NT2/D1 (cell line): Measurements from ENCODE around the gene ADAMTS12.

ENCODE experiments used
- DNase-seq: peaks from one replicate; pipeline ENCODE4 v3.0.0-alpha.2; 2011; ENCODE audit warnings: low read depth, low spot score
- H3K27me3 ChIP-seq: 2 replicates; pipeline ENCODE4 v1.6.0; 2011; ENCODE audit warnings: mild to moderate bottlenecking; ENCODE audit not compliant: insufficient read length, insufficient read depth
- H3K36me3 ChIP-seq: 2 replicates; pipeline ENCODE4 v1.6.1; 2011; ENCODE audit warnings: mild to moderate bottlenecking, low read length, mixed read lengths; ENCODE audit not compliant: insufficient read depth, insufficient read length
- H3K4me1 ChIP-seq: 2 replicates; pipeline ENCODE4 v1.5.1; 2011; ENCODE audit not compliant: insufficient read depth, insufficient read length
- H3K4me3 ChIP-seq: 2 replicates; pipeline ENCODE4 v1.5.1; 2011; ENCODE audit warnings: low read depth; ENCODE audit not compliant: insufficient read length
- H3K9ac ChIP-seq: 2 replicates; pipeline ENCODE4 v1.6.0; 2011; ENCODE audit warnings: low read depth; ENCODE audit not compliant: insufficient read length
- H3K9me3 ChIP-seq: 2 replicates; pipeline ENCODE4 v1.5.1; 2011; ENCODE audit warnings: mild to moderate bottlenecking, low read length; ENCODE audit not compliant: insufficient read depth
- SUZ12 ChIP-seq: IDR thresholded peaks from 2 replicates; pipeline ENCODE4 v1.6.1; 2011; ENCODE audit not compliant: insufficient read length, insufficient read depth; ENCODE audit errors: extremely low read depth
- YY1 ChIP-seq: IDR thresholded peaks from 2 replicates; pipeline ENCODE4 v1.6.1; 2011; ENCODE audit not compliant: insufficient read length, insufficient read depth
- ZNF274 ChIP-seq: IDR thresholded peaks from 2 replicates; pipeline ENCODE4 v1.6.1; 2011; ENCODE audit warnings: mild to moderate bottlenecking, low read depth, low read length

Gene ADAMTS12

GRCh38 chr5:33737284-33737683, 154.5 kb downstream of the ADAMTS12 start:
- no peaks in the 10 kb centered on the region for H3K27me3 ChIP-seq
- no peak for DNase-seq
- peaks cover 3% of the 10 kb centered on the region for H3K4me1 ChIP-seq
- no peaks in the 10 kb centered on the region for H3K36me3 ChIP-seq
- H3K4me3 ChIP-seq = no peak overlapping the region
- no peaks in the 10 kb centered on the region for H3K9me3 ChIP-seq
- TF ChIP-seq YY1 (no peak), SUZ12 (no peak), ZNF274 (no peak)
- no peak overlapping the region for H3K9ac ChIP-seq

GRCh38 chr5:33736510-33736909, 155.3 kb downstream of the ADAMTS12 start:
- Histone ChIP-seq H3K27me3 (no peaks in the 10 kb centered on the region), H3K4me1 (peaks cover 3% of the 10 kb centered on the region), H3K9ac (no peak overlapping the region), H3K9me3 (no peaks in the 10 kb centered on the region), H3K36me3 (no peaks in the 10 kb centered on the region), H3K4me3 (no peak overlapping the region)
- TF ChIP-seq ZNF274 = no peak
- no peak for TF ChIP-seq SUZ12
- no peak for TF ChIP-seq YY1
- no peak for DNase-seq

- Histone ChIP-seq H3K4me1 (peaks cover 3% of the 10 kb centered on the region), H3K36me3 (no peaks in the 10 kb centered on the region), H3K27me3 (no peaks in the 10 kb centered on the region), H3K9me3 (no peaks in the 10 kb centered on the region), H3K4me3 (no peak overlapping the region), H3K9ac (no peak overlapping the region)
- no peak for DNase-seq
- TF ChIP-seq YY1 (no peak), SUZ12 (no peak), ZNF274 (no peak)
These were observed 156.7 kb downstream of the ADAMTS12 start for GRCh38 chr5:33735072-33735471.

GRCh38 chr5:33734537-33734936, 157.3 kb downstream of the ADAMTS12 start:
- H3K9me3 ChIP-seq = no peaks in the 10 kb centered on the region
- no peak overlapping the region for H3K4me3 ChIP-seq
- no peak for DNase-seq
- TF ChIP-seq SUZ12 (no peak), YY1 (no peak), ZNF274 (no peak)
- no peaks in the 10 kb centered on the region for H3K27me3 ChIP-seq
- no peak overlapping the region for H3K9ac ChIP-seq
- peaks cover 3% of the 10 kb centered on the region for H3K4me1 ChIP-seq
- H3K36me3 ChIP-seq = no peaks in the 10 kb centered on the region

- Histone ChIP-seq H3K36me3 (no peaks in the 10 kb centered on the region), H3K9ac (no peak overlapping the region), H3K4me1 (peaks cover 3% of the 10 kb centered on the region), H3K4me3 (no peak overlapping the region), H3K9me3 (no peaks in the 10 kb centered on the region), H3K27me3 (no peaks in the 10 kb centered on the region)
- no peak for DNase-seq
- TF ChIP-seq YY1 (no peak), ZNF274 (no peak), SUZ12 (no peak)
These were observed 158.6 kb downstream of the ADAMTS12 start for GRCh38 chr5:33733225-33733624.

GRCh38 chr5:33726422-33727165, 165.2 kb downstream of the ADAMTS12 start:
- no peaks in the 10 kb centered on the region for H3K9me3 ChIP-seq
- no peak overlapping the region for H3K4me3 ChIP-seq
- H3K4me1 ChIP-seq = no peaks in the 10 kb centered on the region
- no peak for DNase-seq
- no peak for TF ChIP-seq ZNF274
- no peak for TF ChIP-seq YY1
- no peak for TF ChIP-seq SUZ12
- H3K27me3 ChIP-seq = no peaks in the 10 kb centered on the region
- no peak overlapping the region for H3K9ac ChIP-seq
- no peaks in the 10 kb centered on the region for H3K36me3 ChIP-seq

- no peaks in the 10 kb centered on the region for H3K9me3 ChIP-seq
- DNase-seq = no peak
- H3K36me3 ChIP-seq = no peaks in the 10 kb centered on the region
- H3K9ac ChIP-seq = no peak overlapping the region
- H3K4me3 ChIP-seq = no peak overlapping the region
- no peak for TF ChIP-seq YY1
- TF ChIP-seq SUZ12 = no peak
- TF ChIP-seq ZNF274 = no peak
- no peaks in the 10 kb centered on the region for H3K27me3 ChIP-seq
- H3K4me1 ChIP-seq = no peaks in the 10 kb centered on the region
These were observed 166.0 kb downstream of the ADAMTS12 start for GRCh38 chr5:33725806-33726205.
